ENCODE results near the gene TBX1.
A peak's percentile ranks its signal among the peaks of the same experiment; 100 is the strongest.

The TBX1 gene

GRCh38 chr22:19800306-19800705, 39.7 kb downstream of the TBX1 start:
- H3K9me3 Mint-ChIP-seq = no peaks in the 10 kb centered on the region
- H3K27ac Mint-ChIP-seq = peak overlapping the region in 1 of 3 experiments; percentile 69
- H3K4me3 Mint-ChIP-seq = no peak overlapping the region
- H3K27me3 Mint-ChIP-seq (ENCODE audit: low read depth) = peaks cover 15% of the 10 kb centered on the region
- no peaks in the 10 kb centered on the region for H3K36me3 Mint-ChIP-seq (ENCODE audit: low read depth)
- no peak for TF ChIP-seq CTCF (IDR thresholded peaks at IDR 0.05; ENCODE audit: unreplicated experiment in 3 of 3)
- H3K4me1 Mint-ChIP-seq = peaks cover 6% of the 10 kb centered on the region

- Mint-ChIP-seq H3K36me3 (ENCODE audit: low read depth) (no peaks in the 10 kb centered on the region), H3K9me3 (no peaks in the 10 kb centered on the region), H3K27ac (no peak overlapping the region), H3K27me3 (ENCODE audit: low read depth) (peaks cover 12% of the 10 kb centered on the region), H3K4me1 (peaks cover 6% of the 10 kb centered on the region), H3K4me3 (no peak overlapping the region)
- no peak for TF ChIP-seq CTCF (IDR thresholded peaks at IDR 0.05; ENCODE audit: unreplicated experiment in 3 of 3)
These were observed 40.2 kb downstream of the TBX1 start for GRCh38 chr22:19800761-19801244.

GRCh38 chr22:19801340-19802000, 40.9 kb downstream of the TBX1 start:
- Mint-ChIP-seq H3K36me3 (ENCODE audit: low read depth) (no peaks in the 10 kb centered on the region), H3K4me1 (peaks cover 6% of the 10 kb centered on the region), H3K27ac (no peak overlapping the region), H3K9me3 (no peaks in the 10 kb centered on the region), H3K4me3 (no peak overlapping the region), H3K27me3 (ENCODE audit: low read depth) (peaks cover 10% of the 10 kb centered on the region)
- no peak for TF ChIP-seq CTCF (IDR thresholded peaks at IDR 0.05; ENCODE audit: unreplicated experiment in 3 of 3)

GRCh38 chr22:19802001-19802893, 41.7 kb downstream of the TBX1 start:
- peaks cover 10% of the 10 kb centered on the region for H3K27me3 Mint-ChIP-seq (ENCODE audit: low read depth)
- peaks cover 6% of the 10 kb centered on the region for H3K4me1 Mint-ChIP-seq
- no peak overlapping the region for H3K27ac Mint-ChIP-seq
- no peak overlapping the region for H3K4me3 Mint-ChIP-seq
- H3K36me3 Mint-ChIP-seq (ENCODE audit: low read depth) = no peaks in the 10 kb centered on the region
- H3K9me3 Mint-ChIP-seq = no peaks in the 10 kb centered on the region
- TF ChIP-seq CTCF (IDR thresholded peaks at IDR 0.05; ENCODE audit: unreplicated experiment in 3 of 3) = no peak

- Mint-ChIP-seq H3K4me1 (peaks cover 6% of the 10 kb centered on the region), H3K36me3 (ENCODE audit: low read depth) (no peaks in the 10 kb centered on the region), H3K27me3 (ENCODE audit: low read depth) (peaks cover 10% of the 10 kb centered on the region), H3K27ac (no peak overlapping the region), H3K4me3 (no peak overlapping the region), H3K9me3 (no peaks in the 10 kb centered on the region)
- no peak for TF ChIP-seq CTCF (IDR thresholded peaks at IDR 0.05; ENCODE audit: unreplicated experiment in 3 of 3)
These were observed 42.5 kb downstream of the TBX1 start for GRCh38 chr22:19802894-19803735.
